BJ (cell line): ENCODE data around the gene RARRES2. TPM values are rescaled to one million over a fixed set of nuclear protein-coding genes. Genes with fewer than 3 reads are reported as not detected.

Experiments
- CTCF ChIA-PET: fragments of 350-600 bp; formaldehyde crosslinking; extraction: SDS; loops from one replicate; lab custom pipeline; 2021; ENCODE audit warnings: antibody characterized with exemption, inconsistent platforms; lab: Yijun Ruan, JAX
- POLR2A ChIA-PET: fragments of 300-600 bp; sonication (Branson Sonifier 250); formaldehyde crosslinking; extraction: SDS; loops from one replicate; lab custom pipeline; 2021; ENCODE audit warnings: antibody characterized with exemption; lab: Charles Lee
- DNase-seq: peaks from one replicate; pipeline ENCODE4 v3.0.0-alpha.2; 2011; ENCODE audit warnings: low read depth
- H3K27me3 ChIP-seq: 2 replicates; pipeline ENCODE4 v1.6.0; 2011; ENCODE audit warnings: low read length; ENCODE audit not compliant: control insufficient read depth, insufficient read depth
- H3K36me3 ChIP-seq: 2 replicates; pipeline ENCODE4 v1.5.1; 2011; ENCODE audit warnings: low read length; ENCODE audit not compliant: control insufficient read depth, insufficient read depth
- H3K4me3 ChIP-seq: 2 replicates; pipeline ENCODE4 v1.5.1; 2011; ENCODE audit warnings: low read depth, mild to moderate bottlenecking, control low read depth, low read length
- CTCF ChIP-seq: IDR thresholded peaks from 2 replicates; pipeline ENCODE4 v1.5.1; 2011; ENCODE audit warnings: low read depth, mild to moderate bottlenecking, control low read depth, inconsistent platforms, low read length, moderate library complexity; ENCODE audit not compliant: insufficient read depth
- polyA plus RNA-seq: library from polyadenylated mRNA; depleted of rRNA; stranded (reverse); fragments of >200 nt; gene quantifications from 2 replicates; pipeline ENCODE4 v1.2.3, GENCODE V29; 2011

RARRES2 gene
- polyA plus RNA-seq, 1 experiment: 6.3 TPM

- POLR2A ChIA-PET: no interaction called here
- CTCF ChIA-PET: interaction anchor here (0.6 to 0.9 kb wide), 3 partner anchors 11 to 43 kb away, joined by 3 read pairs; partner anchors contain the start of gene ZNF775
- no peak for TF ChIP-seq CTCF
These were observed 5.7 kb downstream of the RARRES2 start for GRCh38 chr7:150335774-150336112.

DNA sequence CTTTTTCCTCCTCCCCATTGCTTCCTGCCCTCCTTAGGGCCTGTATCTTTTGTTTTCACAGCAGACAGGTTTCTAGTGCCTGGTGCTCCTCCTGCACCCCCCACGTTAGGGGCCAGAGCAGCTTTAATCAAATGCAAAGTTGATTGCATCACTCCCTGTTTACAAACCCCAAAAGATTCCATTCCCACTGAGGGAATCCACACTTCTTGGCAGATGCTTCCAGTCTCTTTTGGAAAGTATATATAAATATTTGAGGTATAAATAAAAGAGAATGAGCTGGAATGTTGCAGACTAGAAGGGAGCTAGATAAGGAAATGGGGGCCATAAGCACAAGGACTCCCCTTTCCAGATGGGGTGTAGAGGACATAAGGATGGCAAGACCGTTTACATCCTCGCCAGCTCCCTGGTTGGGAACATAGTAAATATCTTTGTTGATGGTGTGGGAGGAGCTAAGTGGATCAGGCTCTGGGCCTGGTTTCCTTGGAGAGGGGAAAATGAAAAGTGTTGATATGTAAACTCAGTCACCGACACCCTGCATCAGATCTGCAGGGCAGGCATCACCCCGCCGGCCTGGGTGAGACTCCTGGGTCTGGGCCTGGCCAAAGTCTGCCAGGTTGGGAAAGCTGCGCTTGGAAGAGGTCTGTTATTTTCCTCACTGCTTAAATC, 6.2 kb downstream of the RARRES2 start:
- ChIA-PET CTCF (interaction anchor here (0.6 to 0.9 kb wide), 3 partner anchors 10 to 43 kb away, joined by 3 read pairs; partner anchors contain the start of gene ZNF775), POLR2A (no interaction called here)
- H3K4me3 ChIP-seq: no peak overlapping the region
- no peak for TF ChIP-seq CTCF
- no peaks in the 10 kb centered on the region for H3K36me3 ChIP-seq
- peak; percentile 65 for DNase-seq
- H3K27me3 ChIP-seq: peaks cover 2% of the 10 kb centered on the region; the same call in 1 of the 2 replicates

More at GRCh38 chr7:150335774-150336112, 5.7 kb downstream of the RARRES2 start:
- no peak for DNase-seq
- Histone ChIP-seq H3K27me3 (peaks cover 3% of the 10 kb centered on the region), H3K4me3 (no peak overlapping the region), H3K36me3 (no peaks in the 10 kb centered on the region)

GRCh38 chr7:150334108-150334507, 7.3 kb downstream of the RARRES2 start:
- Histone ChIP-seq H3K36me3 (no peaks in the 10 kb centered on the region), H3K4me3 (no peak overlapping the region), H3K27me3 (no peaks in the 10 kb centered on the region)
- no peak for TF ChIP-seq CTCF
- no peak for DNase-seq
- CTCF ChIA-PET: no interaction called here
- POLR2A ChIA-PET: no interaction called here

GRCh38 chr7:150333659-150334058, 7.8 kb downstream of the RARRES2 start:
- TF ChIP-seq CTCF: no peak
- no peak overlapping the region for H3K4me3 ChIP-seq
- ChIA-PET CTCF (no interaction called here), POLR2A (no interaction called here)
- H3K36me3 ChIP-seq: no peaks in the 10 kb centered on the region
- H3K27me3 ChIP-seq: no peaks in the 10 kb centered on the region
- DNase-seq: no peak

DNA sequence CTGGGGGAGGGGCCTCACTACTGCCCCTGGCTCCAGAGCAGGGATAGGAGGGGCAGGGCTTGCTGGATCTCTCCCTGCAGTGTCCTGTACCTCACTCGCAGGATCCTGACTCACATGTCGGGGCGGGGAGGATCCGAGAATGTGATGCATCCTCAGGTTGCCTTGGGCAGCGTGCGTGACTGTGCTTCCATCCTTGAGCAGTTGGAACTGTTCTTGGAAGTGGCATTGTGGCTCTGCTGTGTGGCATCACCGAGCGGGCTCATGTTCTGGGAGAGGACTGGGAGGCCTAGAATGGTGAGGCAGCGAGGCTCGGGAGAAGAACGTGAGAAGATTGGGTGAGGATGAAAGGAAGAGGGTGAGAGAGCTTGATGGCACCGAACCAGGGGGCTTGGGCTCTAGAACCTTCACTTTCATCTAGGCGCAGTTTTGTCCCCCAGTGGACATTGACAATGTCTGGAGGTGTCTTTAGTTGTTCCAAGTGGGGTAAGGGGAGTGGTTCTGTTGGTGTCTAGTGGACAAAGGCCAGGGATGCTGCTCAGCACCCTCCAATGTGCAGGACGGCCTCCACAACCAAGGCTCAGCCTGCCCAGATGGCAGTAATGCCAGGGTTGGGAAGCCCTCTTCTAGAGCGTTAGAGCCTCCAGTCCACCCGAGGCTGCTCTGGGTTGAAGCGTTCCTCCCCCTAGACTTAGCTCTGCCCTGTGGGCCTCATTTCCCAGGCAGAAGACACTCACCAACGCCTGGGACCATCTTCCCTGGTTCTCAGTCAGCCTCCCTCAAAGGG, 8.4 kb downstream of the RARRES2 start:
- no peak for TF ChIP-seq CTCF
- CTCF ChIA-PET: no interaction called here
- H3K4me3 ChIP-seq: no peak overlapping the region
- POLR2A ChIA-PET: no interaction called here
- H3K27me3 ChIP-seq: no peaks in the 10 kb centered on the region
- no peaks in the 10 kb centered on the region for H3K36me3 ChIP-seq
- DNase-seq: no peak
